HL-60 (cell line): ENCODE measurements around the gene PCED1B.

Experiments
- DNase-seq, 2 experiments: peaks; one replicate each; pipeline ENCODE4 v3.0.0-alpha.2; 2010 to 2020; ENCODE audit warnings: low read depth in 1 of 2, low spot score in 1 of 2
- H3K27ac ChIP-seq: fragments of 250-450 bp; sonication (Bioruptor Pico); replicated peaks from 2 replicates; pipeline ENCODE4 v1.5.1; 2020; ENCODE audit warnings: mild to moderate bottlenecking, moderate library complexity
- H3K27me3 ChIP-seq: fragments of 250-450 bp; sonication (Bioruptor Pico); 2 replicates; pipeline ENCODE4 v1.5.1; 2021; ENCODE audit warnings: mild to moderate bottlenecking, moderate library complexity; ENCODE audit not compliant: insufficient read depth, poor library complexity, severe bottlenecking
- H3K4me3 ChIP-seq: replicated peaks from 2 replicates; pipeline ENCODE4 v1.5.1; 2011; ENCODE audit warnings: mild to moderate bottlenecking, control low read depth, low read length; ENCODE audit not compliant: insufficient read depth
- CTCF ChIP-seq: IDR thresholded peaks from one replicate; pipeline ENCODE4 v1.5.1; 2011; ENCODE audit warnings: low read length, control low read depth, inconsistent platforms; ENCODE audit not compliant: insufficient read depth
- GABPA ChIP-seq: IDR thresholded peaks from 2 replicates; pipeline ENCODE4 v1.6.1; 2012; ENCODE audit warnings: low read depth
- POLR2AphosphoS5 ChIP-seq: IDR thresholded peaks from 2 replicates; pipeline ENCODE4 v1.6.1; 2012; ENCODE audit warnings: low read depth
- SPI1 ChIP-seq: IDR thresholded peaks from 2 replicates; pipeline ENCODE4 v1.6.1; 2012; ENCODE audit warnings: low read depth, mild to moderate bottlenecking, borderline replicate concordance
- TF ChIP-seq, protein P1 (sequence below): IDR thresholded peaks from 2 replicates; pipeline ENCODE4 v1.6.1; 2012; ENCODE audit warnings: low read depth; ENCODE audit not compliant: insufficient replicate concordance

The PCED1B gene

DNA sequence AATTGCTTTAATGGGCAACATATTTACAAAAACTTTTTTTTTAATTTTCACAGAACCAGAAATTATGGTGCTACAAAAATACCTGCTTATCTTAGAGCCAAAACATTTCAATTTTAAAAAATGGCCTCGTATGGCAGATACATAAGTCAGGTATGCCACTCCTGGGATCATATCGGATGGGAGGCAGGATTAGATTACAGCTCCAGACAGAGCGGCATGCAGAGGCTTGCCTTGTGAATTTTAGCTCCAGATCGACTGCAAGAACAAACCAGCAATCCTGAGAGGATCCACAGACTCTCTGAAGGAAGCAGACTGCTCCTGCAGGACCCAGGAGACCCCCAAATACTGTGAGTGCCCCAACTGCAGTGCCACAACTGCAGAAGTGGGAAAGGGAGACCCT is 169.7 kb downstream of the PCED1B start:
- no peak overlapping the region for H3K27ac ChIP-seq

GRCh38 chr12:47249719-47250357 is 170.4 kb downstream of the PCED1B start:
- TF ChIP-seq POLR2AphosphoS5 (no peak), CTCF (no peak), SPI1 (no peak), GABPA (no peak)
- TF ChIP-seq, protein P1, sequence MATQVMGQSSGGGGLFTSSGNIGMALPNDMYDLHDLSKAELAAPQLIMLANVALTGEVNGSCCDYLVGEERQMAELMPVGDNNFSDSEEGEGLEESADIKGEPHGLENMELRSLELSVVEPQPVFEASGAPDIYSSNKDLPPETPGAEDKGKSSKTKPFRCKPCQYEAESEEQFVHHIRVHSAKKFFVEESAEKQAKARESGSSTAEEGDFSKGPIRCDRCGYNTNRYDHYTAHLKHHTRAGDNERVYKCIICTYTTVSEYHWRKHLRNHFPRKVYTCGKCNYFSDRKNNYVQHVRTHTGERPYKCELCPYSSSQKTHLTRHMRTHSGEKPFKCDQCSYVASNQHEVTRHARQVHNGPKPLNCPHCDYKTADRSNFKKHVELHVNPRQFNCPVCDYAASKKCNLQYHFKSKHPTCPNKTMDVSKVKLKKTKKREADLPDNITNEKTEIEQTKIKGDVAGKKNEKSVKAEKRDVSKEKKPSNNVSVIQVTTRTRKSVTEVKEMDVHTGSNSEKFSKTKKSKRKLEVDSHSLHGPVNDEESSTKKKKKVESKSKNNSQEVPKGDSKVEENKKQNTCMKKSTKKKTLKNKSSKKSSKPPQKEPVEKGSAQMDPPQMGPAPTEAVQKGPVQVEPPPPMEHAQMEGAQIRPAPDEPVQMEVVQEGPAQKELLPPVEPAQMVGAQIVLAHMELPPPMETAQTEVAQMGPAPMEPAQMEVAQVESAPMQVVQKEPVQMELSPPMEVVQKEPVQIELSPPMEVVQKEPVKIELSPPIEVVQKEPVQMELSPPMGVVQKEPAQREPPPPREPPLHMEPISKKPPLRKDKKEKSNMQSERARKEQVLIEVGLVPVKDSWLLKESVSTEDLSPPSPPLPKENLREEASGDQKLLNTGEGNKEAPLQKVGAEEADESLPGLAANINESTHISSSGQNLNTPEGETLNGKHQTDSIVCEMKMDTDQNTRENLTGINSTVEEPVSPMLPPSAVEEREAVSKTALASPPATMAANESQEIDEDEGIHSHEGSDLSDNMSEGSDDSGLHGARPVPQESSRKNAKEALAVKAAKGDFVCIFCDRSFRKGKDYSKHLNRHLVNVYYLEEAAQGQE = no peak
- DNase-seq = no peak
- Histone ChIP-seq H3K27ac (no peak overlapping the region), H3K4me3 (no peak overlapping the region), H3K27me3 (no peaks in the 10 kb centered on the region)

More for the DNA sequence above, 169.7 kb downstream of the PCED1B start:
- TF ChIP-seq, protein P1 = no peak
- TF ChIP-seq POLR2AphosphoS5 (no peak), CTCF (no peak), SPI1 (no peak), GABPA (no peak)
- H3K4me3 ChIP-seq = no peak overlapping the region
- no peaks in the 10 kb centered on the region for H3K27me3 ChIP-seq
- DNase-seq = no peak

GRCh38 chr12:47251919-47252318 is 172.5 kb downstream of the PCED1B start:
- Histone ChIP-seq H3K27ac (no peak overlapping the region), H3K27me3 (no peaks in the 10 kb centered on the region), H3K4me3 (no peak overlapping the region)
- no peak for DNase-seq
- TF ChIP-seq, protein P1 = no peak
- TF ChIP-seq GABPA (no peak), POLR2AphosphoS5 (no peak), CTCF (no peak)
